Measurements from ENCODE around the gene DAZL.

DNA sequence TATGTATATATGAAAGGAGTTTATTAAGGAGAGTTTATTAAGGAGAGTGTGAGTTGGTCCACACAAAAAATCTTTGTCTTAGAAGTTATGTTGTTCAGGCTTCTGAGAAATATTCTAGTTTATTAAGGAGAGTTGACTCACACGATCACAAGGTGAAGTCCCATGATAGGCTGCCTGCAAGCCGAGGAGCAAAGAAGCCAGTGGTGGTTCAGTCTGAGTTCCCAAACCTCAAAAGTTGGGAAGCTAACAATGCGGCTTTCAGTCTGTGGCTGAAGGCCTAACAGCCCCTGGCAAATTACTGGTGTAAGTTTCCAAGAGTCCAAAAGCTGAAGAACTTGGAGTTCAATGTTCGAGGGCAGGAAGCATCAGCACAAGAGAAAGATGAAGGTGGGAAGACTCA lies 42.4 kb upstream of the DAZL start:
- TF ChIP-seq POLR2AphosphoS5 (IDR thresholded peaks at IDR 0.05; ENCODE audit: insufficient read depth in 1 of 2, low read depth in 1 of 2) (no peak), POLR2A (IDR thresholded peaks at IDR 0.05) (no peak)
